ENCODE measurements around the gene NPEPPS. TPM values are rescaled to one million over a fixed set of nuclear protein-coding genes. Genes with fewer than 3 reads are reported as not detected.
A peak's percentile ranks its signal among the peaks of the same experiment; 100 is the strongest.

The NPEPPS gene
- total RNA-seq, 5 donors from 2014 or later (not counting 1 experiment from before 2014, with no cell fraction given) = 92.7 to 106 (median 97.4) TPM

GRCh38 chr17:47650525-47651522, 119.9 kb downstream of the NPEPPS start:
- H3K27ac ChIP-seq (ENCODE audit: low read length) = peak overlapping the region; percentile 64
- peaks cover 61 to 65% (median 62%) of the 10 kb centered on the region in 3 donors for H3K4me1 Mint-ChIP-seq
- H3K36me3 ChIP-seq (ENCODE audit: control insufficient read depth in 2 of 2, extremely low read depth in 1 of 2, insufficient read depth in 1 of 2, low read length in 1 of 2) = peaks cover 2 to 33% of the 10 kb centered on the region in 2 donors
- ATAC-seq (replicated peaks in 1 of 4) (peak; percentile 56 to 61 (median 58)), DNase-seq (peak; percentile 76 to 93 (median 84))
- H3K27ac Mint-ChIP-seq = peak overlapping the region; percentile 92 to 93
- peaks cover 31% of the 10 kb centered on the region for H3K36me3 Mint-ChIP-seq
- no peaks in the 10 kb centered on the region for H3K9me3 ChIP-seq
- H3K27me3 ChIP-seq (replicated peaks in 1 of 2; ENCODE audit: control insufficient read depth in 2 of 2, extremely low read depth in 1 of 2, insufficient read depth in 2 of 2, low read length in 1 of 2) = no peaks in the 10 kb centered on the region
- H3K27me3 Mint-ChIP-seq = no peaks in the 10 kb centered on the region
- H3K4me1 ChIP-seq (ENCODE audit: control insufficient read depth in 1 of 2, extremely low read depth in 1 of 2, insufficient read depth in 2 of 2, low read length in 2 of 2) = peaks cover 19 to 39% of the 10 kb centered on the region in 2 experiments
- POLR2A ChIA-PET = interaction anchor here (0.6 to 2.3 kb wide), 3 partner anchors 12 to 132 kb away, joined by 3 to 11 read pairs (median 4); no protein-coding TSS in a partner anchor
- H3K9me3 Mint-ChIP-seq = no peaks in the 10 kb centered on the region
- CTCF ChIA-PET = interaction anchor here (0.7 to 3.3 kb wide), 3 partner anchors 9 to 74 kb away, joined by 3 to 15 read pairs (median 6); no protein-coding TSS in a partner anchor
- peak overlapping the region; percentile 44 to 87 for H3K4me3 ChIP-seq (ENCODE audit: control insufficient read depth in 1 of 2, extremely low read depth in 1 of 2, low read length in 1 of 2)
- WGBS (ENCODE audit: insufficient coverage) = under 1% methylated on average over 19 of the region's 39 CpGs
- H3K4me3 Mint-ChIP-seq = peak overlapping the region; percentile 86 to 91 (median 86)

- H3K27me3 Mint-ChIP-seq = no peaks in the 10 kb centered on the region
- H3K4me1 Mint-ChIP-seq = peaks cover 64 to 71% (median 67%) of the 10 kb centered on the region in 3 donors
- Histone ChIP-seq H3K27ac (ENCODE audit: low read length) (no peak overlapping the region), H3K27me3 (replicated peaks in 1 of 2; ENCODE audit: control insufficient read depth in 2 of 2, extremely low read depth in 1 of 2, insufficient read depth in 2 of 2, low read length in 1 of 2) (no peaks in the 10 kb centered on the region), H3K36me3 (ENCODE audit: control insufficient read depth in 2 of 2, extremely low read depth in 1 of 2, insufficient read depth in 1 of 2, low read length in 1 of 2) (peaks cover 7 to 40% of the 10 kb centered on the region in 2 donors), H3K9me3 (no peaks in the 10 kb centered on the region), H3K4me3 (ENCODE audit: control insufficient read depth in 1 of 2, extremely low read depth in 1 of 2, low read length in 1 of 2) (no peak overlapping the region), H3K4me1 (ENCODE audit: control insufficient read depth in 1 of 2, extremely low read depth in 1 of 2, insufficient read depth in 2 of 2, low read length in 2 of 2) (peaks cover 19 to 46% of the 10 kb centered on the region in 2 experiments)
- peak overlapping the region; percentile 92 to 93 for H3K27ac Mint-ChIP-seq
- ChIA-PET CTCF (interaction anchor here (0.6 to 3.3 kb wide), 3 partner anchors 12 to 84 kb away, joined by 3 to 15 read pairs (median 3); no protein-coding TSS in a partner anchor), POLR2A (interaction anchor here in 1 of 2 donors (0.6 kb wide), 2 partner anchors 153 to 741 kb away, joined by 3 to 4 read pairs; no protein-coding TSS in a partner anchor)
- ATAC-seq (replicated peaks in 1 of 4) (no peak), DNase-seq (no peak)
- H3K9me3 Mint-ChIP-seq = no peaks in the 10 kb centered on the region
- no CpG with 5 or more reads among the region's 2 CpGs for WGBS (ENCODE audit: insufficient coverage)
- H3K36me3 Mint-ChIP-seq = peaks cover 36% of the 10 kb centered on the region
- peak overlapping the region; percentile 41 to 91 (median 86) for H3K4me3 Mint-ChIP-seq
These were observed 120.8 kb downstream of the NPEPPS start for GRCh38 chr17:47651704-47652103.

- Mint-ChIP-seq H3K4me1 (peaks cover 64 to 75% (median 73%) of the 10 kb centered on the region in 3 donors), H3K36me3 (peaks cover 44% of the 10 kb centered on the region), H3K4me3 (peak overlapping the region in 1 of 3 donors; percentile 91), H3K27ac (peak overlapping the region; percentile 45 to 93), H3K27me3 (no peaks in the 10 kb centered on the region), H3K9me3 (no peaks in the 10 kb centered on the region)
- Histone ChIP-seq H3K27me3 (replicated peaks in 1 of 2; ENCODE audit: control insufficient read depth in 2 of 2, extremely low read depth in 1 of 2, insufficient read depth in 2 of 2, low read length in 1 of 2) (no peaks in the 10 kb centered on the region), H3K36me3 (ENCODE audit: control insufficient read depth in 2 of 2, extremely low read depth in 1 of 2, insufficient read depth in 1 of 2, low read length in 1 of 2) (peaks cover 7 to 49% of the 10 kb centered on the region in 2 donors), H3K9me3 (no peaks in the 10 kb centered on the region), H3K4me1 (ENCODE audit: control insufficient read depth in 1 of 2, extremely low read depth in 1 of 2, insufficient read depth in 2 of 2, low read length in 2 of 2) (peaks cover 19 to 46% of the 10 kb centered on the region in 2 experiments), H3K4me3 (ENCODE audit: control insufficient read depth in 1 of 2, extremely low read depth in 1 of 2, low read length in 1 of 2) (no peak overlapping the region), H3K27ac (ENCODE audit: low read length) (no peak overlapping the region)
- ChIA-PET CTCF (interaction anchor here in 1 of 2 donors (0.6 to 0.9 kb wide), 2 partner anchors 9 to 66 kb away, joined by 3 to 6 read pairs; no protein-coding TSS in a partner anchor), POLR2A (interaction anchor here in 1 of 2 donors (0.6 kb wide), 1 partner anchor 716 kb away, joined by 3 read pairs; no protein-coding TSS in a partner anchor)
- ATAC-seq (replicated peaks in 1 of 4) (no peak), DNase-seq (no peak)
- 79% methylated on average over 3 of the region's 6 CpGs for WGBS (ENCODE audit: insufficient coverage)
These were observed 121.7 kb downstream of the NPEPPS start for GRCh38 chr17:47652570-47652969.

GRCh38 chr17:47653442-47653841, 122.5 kb downstream of the NPEPPS start:
- Mint-ChIP-seq H3K36me3 (peaks cover 49% of the 10 kb centered on the region), H3K9me3 (no peaks in the 10 kb centered on the region), H3K27ac (peak overlapping the region; percentile 38 to 48), H3K4me3 (no peak overlapping the region), H3K27me3 (no peaks in the 10 kb centered on the region), H3K4me1 (peaks cover 67 to 74% (median 71%) of the 10 kb centered on the region in 3 donors)
- H3K9me3 ChIP-seq = no peaks in the 10 kb centered on the region
- WGBS (ENCODE audit: insufficient coverage) = no CpG with 5 or more reads among the region's 2 CpGs
- DNase-seq = no peak
- no peak overlapping the region for H3K4me3 ChIP-seq (ENCODE audit: control insufficient read depth in 1 of 2, extremely low read depth in 1 of 2, low read length in 1 of 2)
- no peak for ATAC-seq (replicated peaks in 1 of 4)
- ChIA-PET POLR2A (interaction anchor here in 1 of 2 donors (0.6 kb wide), 1 partner anchor 715 kb away, joined by 3 read pairs; no protein-coding TSS in a partner anchor), CTCF (interaction anchor here in 1 of 2 donors (0.7 kb wide), 1 partner anchor 19 kb away, joined by 9 read pairs; no protein-coding TSS in a partner anchor)
- peaks cover 17 to 38% of the 10 kb centered on the region in 2 experiments for H3K4me1 ChIP-seq (ENCODE audit: control insufficient read depth in 1 of 2, extremely low read depth in 1 of 2, insufficient read depth in 2 of 2, low read length in 2 of 2)
- H3K27me3 ChIP-seq (replicated peaks in 1 of 2; ENCODE audit: control insufficient read depth in 2 of 2, extremely low read depth in 1 of 2, insufficient read depth in 2 of 2, low read length in 1 of 2) = no peaks in the 10 kb centered on the region
- H3K36me3 ChIP-seq (ENCODE audit: control insufficient read depth in 2 of 2, extremely low read depth in 1 of 2, insufficient read depth in 1 of 2, low read length in 1 of 2) = peaks cover 12 to 57% of the 10 kb centered on the region in 2 donors
- H3K27ac ChIP-seq (ENCODE audit: low read length) = no peak overlapping the region

- Mint-ChIP-seq H3K4me1 (peaks cover 61 to 76% (median 75%) of the 10 kb centered on the region in 3 donors), H3K27me3 (no peaks in the 10 kb centered on the region), H3K9me3 (no peaks in the 10 kb centered on the region), H3K36me3 (peaks cover 55% of the 10 kb centered on the region), H3K27ac (peak overlapping the region; percentile 60 to 76), H3K4me3 (peak overlapping the region in 1 of 3 donors; percentile 18)
- H3K27ac ChIP-seq (ENCODE audit: low read length) = no peak overlapping the region
- ChIA-PET CTCF (interaction anchor here (0.5 to 0.8 kb wide), 2 partner anchors 9 to 436 kb away, joined by 3 to 4 read pairs; no protein-coding TSS in a partner anchor), POLR2A (no interaction called here)
- no peak overlapping the region for H3K4me3 ChIP-seq (ENCODE audit: control insufficient read depth in 1 of 2, extremely low read depth in 1 of 2, low read length in 1 of 2)
- no peak for DNase-seq
- no peaks in the 10 kb centered on the region for H3K9me3 ChIP-seq
- H3K4me1 ChIP-seq (ENCODE audit: control insufficient read depth in 1 of 2, extremely low read depth in 1 of 2, insufficient read depth in 2 of 2, low read length in 2 of 2) = peaks cover 19 to 42% of the 10 kb centered on the region in 2 experiments
- WGBS (ENCODE audit: insufficient coverage) = 70% methylated on average over 3 of the region's 6 CpGs
- ATAC-seq (replicated peaks in 1 of 4) = no peak
- H3K36me3 ChIP-seq (ENCODE audit: control insufficient read depth in 2 of 2, extremely low read depth in 1 of 2, insufficient read depth in 1 of 2, low read length in 1 of 2) = peaks cover 12 to 67% of the 10 kb centered on the region in 2 donors
- H3K27me3 ChIP-seq (replicated peaks in 1 of 2; ENCODE audit: control insufficient read depth in 2 of 2, extremely low read depth in 1 of 2, insufficient read depth in 2 of 2, low read length in 1 of 2) = no peaks in the 10 kb centered on the region
These were observed 124.1 kb downstream of the NPEPPS start for GRCh38 chr17:47654991-47655390.

Measured in T-cell (primary cell).